Globus pallidus (tissue), 1 donor: Measurements from ENCODE around the gene EXD3.
A peak's percentile ranks its signal among the peaks of the same experiment; 100 is the strongest.
"Not testable (repeated sequence)": the region's sequence is repeated elsewhere in the genome, so short reads cannot be mapped to it uniquely, and the experiment has no call there.

Experiments
- DNase-seq: peaks from one replicate; pipeline ENCODE4 v3.0.0-alpha.2; 2015; ENCODE audit warnings: low spot score

The EXD3 gene

GRCh38 chr9:137393176-137394150, 29.5 kb downstream of the EXD3 start:
- no peak for DNase-seq

GRCh38 chr9:137392232-137393007, 30.5 kb downstream of the EXD3 start:
- DNase-seq: no peak

- no peak for DNase-seq
These were observed 31.6 kb downstream of the EXD3 start for GRCh38 chr9:137391411-137391754.

- DNase-seq: peak; percentile 28
These were observed 32.2 kb downstream of the EXD3 start for GRCh38 chr9:137390553-137391410.

DNA sequence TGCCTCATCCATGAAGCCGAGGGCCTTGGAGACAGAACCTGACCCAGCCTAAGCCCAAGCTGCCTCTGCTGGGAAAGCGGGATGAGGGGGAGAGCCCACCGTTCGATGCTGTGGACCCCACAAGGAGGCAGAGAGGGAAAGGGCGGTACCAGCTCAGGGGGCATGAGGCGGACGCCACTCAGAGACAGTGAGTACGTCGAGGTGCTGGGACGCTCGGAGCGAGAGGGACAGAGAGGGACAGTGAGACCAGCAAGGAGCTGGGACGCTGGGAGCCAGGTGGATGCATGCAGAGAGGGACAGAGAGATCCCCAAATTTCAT, 33.6 kb downstream of the EXD3 start:
- no peak for DNase-seq

DNA sequence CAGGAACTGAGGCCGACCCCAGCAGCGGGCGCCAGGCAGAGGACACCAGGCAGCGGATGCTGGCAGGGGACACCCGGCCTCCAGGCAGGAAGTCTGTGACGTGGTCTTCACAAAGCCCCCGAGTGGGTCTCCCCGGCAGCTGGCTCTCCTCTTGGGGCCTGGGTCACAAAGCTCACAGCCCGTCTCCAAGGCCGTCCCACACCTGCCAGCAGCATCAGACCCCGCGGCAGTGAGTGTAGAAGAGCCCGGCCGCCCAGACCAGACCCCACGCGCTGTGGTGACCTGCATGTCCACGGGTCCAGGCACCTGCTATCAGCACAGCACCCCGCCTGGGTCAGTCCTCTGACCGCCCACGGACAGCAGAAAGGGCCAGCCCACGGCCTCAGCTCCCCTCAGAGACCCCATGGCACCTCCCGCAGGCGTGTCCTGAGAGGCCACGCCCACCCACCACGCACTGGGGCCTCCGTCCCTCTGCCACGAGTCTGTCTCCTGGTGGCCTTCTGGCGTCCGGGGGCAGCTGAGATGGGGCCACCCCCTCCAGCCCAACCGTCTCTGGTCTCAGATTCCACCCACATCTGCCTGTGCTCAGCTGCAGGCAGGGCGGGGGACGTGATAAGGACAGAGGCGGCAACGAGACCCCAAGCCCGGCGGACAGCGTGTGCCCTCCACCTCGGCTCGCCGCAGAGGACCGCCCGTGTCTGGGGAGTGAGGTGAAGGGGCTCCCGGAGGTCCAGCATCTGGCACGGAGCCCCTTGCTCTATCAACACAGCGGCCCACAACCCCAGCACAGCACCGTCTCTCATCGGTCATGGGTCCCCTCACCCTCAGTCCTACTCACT, 34.2 kb downstream of the EXD3 start:
- no peak for DNase-seq

DNA sequence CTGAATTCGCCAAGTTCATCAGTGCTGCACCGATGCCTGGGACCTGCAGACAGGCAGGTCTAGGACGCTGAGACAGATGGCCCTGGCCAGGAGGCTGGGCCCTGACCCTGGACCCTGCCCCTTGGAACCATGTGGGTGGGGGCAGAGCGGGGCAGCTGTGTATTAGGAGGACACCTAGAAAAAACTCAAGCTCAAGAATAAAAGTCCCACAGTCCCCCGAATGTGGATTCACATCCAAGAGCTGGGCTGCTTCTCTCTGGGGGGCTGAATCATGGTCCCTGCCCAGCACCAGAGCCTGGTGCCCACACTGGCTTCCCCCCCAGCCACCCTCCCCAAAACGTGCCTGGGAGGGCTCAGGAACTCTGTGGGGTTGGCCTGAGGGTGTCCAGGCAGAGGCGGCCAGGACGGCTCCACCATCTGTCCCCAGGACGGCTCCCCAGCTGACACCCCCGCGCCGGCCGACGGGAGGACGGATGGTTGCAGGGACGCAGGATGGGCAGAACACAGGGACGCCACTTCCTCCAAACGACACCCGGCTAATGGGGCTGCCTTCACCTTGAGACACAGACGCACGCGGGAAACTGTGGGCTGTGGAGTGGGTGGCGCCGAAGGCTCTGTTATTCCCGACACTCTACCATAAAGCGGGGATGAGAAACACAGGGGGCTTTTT, 34.9 kb downstream of the EXD3 start:
- no peak for DNase-seq

GRCh38 chr9:137387114-137387890, 35.7 kb downstream of the EXD3 start:
- DNase-seq: no peak

DNA sequence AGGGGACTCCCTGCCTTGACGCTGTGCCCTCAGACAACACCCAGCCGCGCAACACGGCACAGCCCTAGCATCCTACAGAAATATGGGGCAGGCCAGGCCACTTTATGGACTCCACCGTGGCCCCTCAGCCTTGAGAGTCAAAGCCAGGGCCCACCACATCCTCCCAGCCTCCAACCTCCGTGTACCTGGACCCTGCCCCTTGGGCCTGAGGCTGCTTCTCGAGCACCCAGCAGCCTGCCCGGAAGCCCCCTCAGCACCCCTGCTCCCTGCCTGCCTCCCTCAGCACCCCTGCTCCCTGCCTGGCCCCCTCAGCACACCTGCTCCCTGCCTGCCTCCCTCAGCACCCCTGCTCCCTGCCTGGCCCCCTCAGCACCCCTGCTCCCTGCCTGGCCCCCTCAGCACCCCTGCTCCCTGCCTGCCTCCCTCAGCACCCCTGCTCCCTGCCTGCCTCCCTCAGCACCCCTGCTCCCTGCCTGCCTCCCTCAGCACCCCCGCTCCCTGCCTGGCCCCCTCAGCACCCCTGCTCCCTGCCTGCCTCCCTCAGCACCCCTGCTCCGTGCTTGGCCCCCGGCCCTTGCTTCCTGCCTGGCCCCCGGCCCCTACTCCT, 36.4 kb downstream of the EXD3 start:
- not testable (repeated sequence) for DNase-seq

GRCh38 chr9:137385061-137385655, 37.8 kb downstream of the EXD3 start:
- no peak for DNase-seq

DNA sequence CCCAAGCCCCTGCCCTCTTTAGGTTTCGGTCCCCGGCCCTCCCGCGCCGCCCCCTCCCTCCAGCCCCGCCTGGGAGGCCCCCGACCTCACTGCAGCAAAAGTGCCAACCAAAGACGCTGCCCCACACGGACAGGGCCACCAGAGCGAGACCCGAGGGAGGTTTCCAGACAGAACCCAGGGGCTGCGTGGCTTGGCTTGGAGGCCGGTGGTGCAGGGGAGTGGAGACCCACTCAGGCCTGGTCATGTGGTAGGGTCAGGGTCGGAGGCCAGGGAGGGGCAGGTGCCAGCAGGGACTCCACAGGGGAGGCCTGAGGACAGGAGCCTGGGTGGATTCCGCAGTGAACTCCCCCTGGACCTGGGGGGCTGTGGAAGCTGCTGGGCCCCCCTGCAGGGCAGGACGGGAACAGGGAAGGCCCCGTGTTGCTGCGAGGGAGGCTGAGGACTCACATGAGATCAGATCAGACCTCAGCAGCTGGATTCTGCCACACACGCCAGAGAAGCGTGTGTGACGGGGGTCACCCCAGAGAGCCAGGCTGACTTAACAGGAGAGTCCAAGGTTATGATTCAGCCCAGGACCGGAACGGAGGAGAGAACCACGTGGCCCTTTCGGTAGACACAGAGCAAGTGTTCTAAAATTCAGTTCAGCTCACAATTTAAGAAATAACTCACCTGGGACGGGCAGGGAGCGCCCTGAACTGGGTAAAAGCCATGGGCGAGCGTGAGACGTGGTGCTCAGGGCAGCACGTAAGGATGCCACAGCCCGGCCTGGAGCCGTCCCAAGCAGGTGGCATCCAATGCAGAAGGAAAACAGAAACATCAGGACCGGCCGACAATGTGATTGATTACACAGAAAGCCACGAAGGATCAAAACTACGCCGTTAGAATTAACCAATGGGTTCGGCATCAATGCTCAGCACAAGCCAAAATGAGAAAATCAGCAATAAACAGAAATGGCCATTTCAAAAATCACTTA, 38.9 kb downstream of the EXD3 start:
- DNase-seq: no peak

DNA sequence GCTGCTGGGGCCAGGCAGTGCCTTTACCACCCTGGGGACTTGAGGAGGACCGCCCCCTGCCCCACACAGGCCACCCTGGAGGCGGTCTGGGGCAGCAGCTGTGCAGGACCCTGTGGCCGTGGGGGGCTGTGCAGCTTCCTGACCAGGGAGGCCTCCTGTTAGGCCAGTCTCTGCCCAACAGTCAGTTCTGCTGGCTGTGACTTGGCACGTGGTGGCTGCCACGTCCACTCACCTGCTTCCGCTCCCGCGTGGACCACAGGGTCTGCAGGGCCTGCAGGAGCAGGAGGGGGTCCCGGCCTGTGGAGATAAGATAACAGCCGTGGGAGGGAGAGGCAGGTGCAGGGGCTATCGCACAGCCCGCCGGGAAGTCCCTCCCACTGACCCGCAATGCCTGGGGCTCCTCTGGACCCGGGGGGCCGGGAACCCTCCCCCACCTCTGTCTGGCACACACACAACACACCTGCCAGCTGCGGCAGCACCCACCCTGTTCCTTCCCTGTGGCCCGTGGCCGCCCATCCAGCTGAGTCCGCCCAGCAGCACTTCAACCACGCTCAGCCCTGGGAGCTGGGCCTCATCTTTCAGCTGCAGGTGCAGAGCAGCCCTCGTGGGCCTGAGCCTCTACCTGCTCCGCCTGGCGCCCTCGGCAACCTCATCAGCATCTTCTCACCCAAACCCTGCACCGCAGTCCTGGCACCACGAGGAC, 39.7 kb downstream of the EXD3 start:
- DNase-seq: no peak

- no peak for DNase-seq
These were observed 40.4 kb downstream of the EXD3 start for GRCh38 chr9:137382444-137383080.

- no peak for DNase-seq
These were observed 41.2 kb downstream of the EXD3 start for GRCh38 chr9:137381501-137382443.

- no peak for DNase-seq
These were observed 42.4 kb downstream of the EXD3 start for GRCh38 chr9:137380606-137381005.

GRCh38 chr9:137380171-137380570, 42.8 kb downstream of the EXD3 start:
- no peak for DNase-seq
